Stimulated activated CD4-positive, alpha-beta T cell treated with anti-CD3 and anti-CD28 coated beads, Interleukin-12 subunit alpha, Interleukin-12 subunit beta, amount 100 ng/mL, for 24 hours (primary cell): ENCODE measurements around the gene UNC45A.
"Not testable (repeated sequence)": the region's sequence is repeated elsewhere in the genome, so short reads cannot be mapped to it uniquely, and the experiment has no call there.

ENCODE experiments used
- DNase-seq, 2 experiments: peaks; one replicate each; pipeline ENCODE4 v3.0.0-alpha.2; 2020; ENCODE audit warnings: low read depth in 2 of 2

UNC45A gene

GRCh38 chr15:90934949-90935751 lies at the start of gene UNC45A:
TSS of gene UNC45A (plus strand) at chr15:90935285. CDS start at chr15:90935325, 40 bp downstream.
- DNase-seq = peak; percentile 82 to 96

- DNase-seq = peak; percentile 63 to 82
Measured at GRCh38 chr15:90885432-90886290, 49.4 kb upstream of the UNC45A start.

DNA sequence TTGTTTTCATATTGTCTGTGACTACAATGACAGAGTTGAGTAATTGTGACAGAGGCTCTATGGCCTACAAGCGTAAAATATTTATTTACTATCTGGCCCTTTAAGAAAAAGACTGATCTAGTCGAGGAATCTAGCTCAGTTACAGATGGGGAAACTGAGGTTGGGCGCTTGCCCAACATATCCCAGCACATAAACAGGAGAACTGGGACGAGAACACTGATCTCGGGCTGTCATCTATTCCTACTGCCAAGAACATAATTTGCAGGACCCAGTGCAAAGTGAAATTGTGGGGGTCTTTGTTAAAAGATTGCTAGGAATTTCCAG lies 48.8 kb upstream of the UNC45A start:
- no peak for DNase-seq

DNA sequence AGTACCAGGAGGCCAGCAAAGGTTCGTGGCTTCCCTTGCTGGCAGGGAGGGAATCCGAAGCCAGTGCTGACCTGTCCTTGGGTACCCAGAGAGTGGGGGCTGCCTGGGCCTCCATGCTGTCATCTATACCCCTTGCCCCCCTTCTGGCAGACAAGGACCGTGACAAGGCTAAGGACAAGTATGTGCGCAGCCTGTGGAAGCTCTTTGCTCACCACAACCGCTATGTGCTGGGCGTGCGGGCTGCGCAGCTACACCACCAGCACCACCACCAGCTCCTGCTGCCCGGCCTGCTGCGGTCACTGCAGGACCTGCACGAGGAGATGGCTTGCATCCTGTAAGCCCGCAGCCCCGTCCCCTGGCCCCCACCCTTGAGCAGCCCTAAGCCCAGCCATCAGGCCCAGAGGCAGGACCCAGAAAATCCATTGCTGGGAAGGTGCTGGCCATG lies 48.0 kb upstream of the UNC45A start:
- DNase-seq = no peak

- DNase-seq = no peak
Measured at GRCh38 chr15:90889313-90889730, 45.8 kb upstream of the UNC45A start.

GRCh38 chr15:90889736-90890456 lies 45.2 kb upstream of the UNC45A start:
- no peak for DNase-seq

GRCh38 chr15:90890839-90891238 lies 44.2 kb upstream of the UNC45A start:
- no peak for DNase-seq

- no peak for DNase-seq
Measured at GRCh38 chr15:90891346-90891949, 43.6 kb upstream of the UNC45A start.

GRCh38 chr15:90892023-90892422 lies 43.1 kb upstream of the UNC45A start:
- no peak for DNase-seq

DNA sequence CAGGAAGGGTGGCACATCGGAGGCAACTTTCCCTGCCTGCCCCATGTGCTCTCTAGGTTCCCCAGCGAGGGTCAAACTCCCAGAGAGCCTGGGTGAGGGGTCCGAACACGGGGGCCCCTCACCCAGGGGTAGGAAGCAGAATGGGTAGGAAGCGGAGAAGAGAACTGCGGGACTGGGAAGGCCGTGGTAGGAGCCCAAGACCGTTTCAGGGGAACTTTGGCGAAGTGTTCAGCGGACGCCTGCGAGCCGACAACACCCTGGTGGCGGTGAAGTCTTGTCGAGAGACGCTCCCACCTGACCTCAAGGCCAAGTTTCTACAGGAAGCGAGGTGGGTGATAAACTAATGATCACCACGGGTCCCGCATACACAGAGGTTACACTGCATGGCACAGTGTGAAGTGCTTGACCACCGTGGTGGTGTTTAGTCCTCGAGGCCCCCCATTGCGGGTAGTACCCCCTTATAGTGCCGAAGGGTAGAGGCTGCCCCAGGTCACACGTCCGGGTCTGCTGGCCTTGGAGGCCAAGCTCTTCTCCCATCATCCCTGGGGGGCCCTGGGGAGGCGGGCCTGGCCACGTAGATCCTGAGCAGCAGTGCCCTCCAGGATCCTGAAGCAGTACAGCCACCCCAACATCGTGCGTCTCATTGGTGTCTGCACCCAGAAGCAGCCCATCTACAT lies 42.4 kb upstream of the UNC45A start:
- no peak for DNase-seq

- DNase-seq = no peak
Measured at GRCh38 chr15:90893175-90894090, 41.7 kb upstream of the UNC45A start.

GRCh38 chr15:90895571-90896117 lies 39.4 kb upstream of the UNC45A start:
- DNase-seq = no peak

GRCh38 chr15:90897131-90897655 lies 37.9 kb upstream of the UNC45A start:
- DNase-seq = not testable (repeated sequence)

DNA sequence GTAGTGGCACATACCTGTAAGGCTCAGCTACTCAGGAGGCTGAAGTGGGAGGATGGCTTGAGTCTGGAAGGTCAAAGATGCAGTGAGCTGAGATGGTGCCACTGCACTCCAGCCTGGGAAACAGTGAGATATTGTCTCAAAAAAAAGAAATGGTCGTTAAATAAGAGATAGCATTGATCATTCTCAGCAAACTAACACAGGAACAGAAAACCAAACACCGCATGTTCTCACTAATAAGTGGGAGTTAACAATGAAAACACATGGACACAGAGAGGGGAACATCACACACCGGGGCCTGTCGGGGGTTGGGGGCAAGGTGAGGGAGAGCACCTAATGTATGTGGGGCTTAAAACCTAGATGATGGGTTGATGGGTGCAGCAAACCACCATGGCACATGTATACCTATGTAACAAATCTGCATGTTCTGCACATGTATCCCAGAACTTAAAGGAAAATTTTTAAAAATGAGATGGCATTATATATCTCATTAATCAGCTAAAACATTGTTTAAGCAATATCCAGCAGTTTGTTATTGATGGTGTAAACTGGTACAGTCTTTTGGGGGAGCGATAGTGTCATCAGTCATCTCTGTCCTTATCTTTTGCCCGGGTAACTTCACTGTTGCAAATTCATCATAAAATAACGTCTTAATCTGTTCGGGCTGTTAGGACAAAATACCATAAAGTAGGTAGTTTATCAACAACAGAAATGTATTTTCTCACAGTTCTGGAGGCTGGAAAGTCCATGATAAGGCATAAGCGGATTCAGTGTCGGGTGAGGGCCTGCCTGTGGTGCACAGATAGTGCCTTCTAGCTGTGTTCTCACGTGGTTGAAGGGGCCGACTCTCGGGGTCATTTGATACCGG lies 33.7 kb upstream of the UNC45A start:
- DNase-seq = no peak

DNA sequence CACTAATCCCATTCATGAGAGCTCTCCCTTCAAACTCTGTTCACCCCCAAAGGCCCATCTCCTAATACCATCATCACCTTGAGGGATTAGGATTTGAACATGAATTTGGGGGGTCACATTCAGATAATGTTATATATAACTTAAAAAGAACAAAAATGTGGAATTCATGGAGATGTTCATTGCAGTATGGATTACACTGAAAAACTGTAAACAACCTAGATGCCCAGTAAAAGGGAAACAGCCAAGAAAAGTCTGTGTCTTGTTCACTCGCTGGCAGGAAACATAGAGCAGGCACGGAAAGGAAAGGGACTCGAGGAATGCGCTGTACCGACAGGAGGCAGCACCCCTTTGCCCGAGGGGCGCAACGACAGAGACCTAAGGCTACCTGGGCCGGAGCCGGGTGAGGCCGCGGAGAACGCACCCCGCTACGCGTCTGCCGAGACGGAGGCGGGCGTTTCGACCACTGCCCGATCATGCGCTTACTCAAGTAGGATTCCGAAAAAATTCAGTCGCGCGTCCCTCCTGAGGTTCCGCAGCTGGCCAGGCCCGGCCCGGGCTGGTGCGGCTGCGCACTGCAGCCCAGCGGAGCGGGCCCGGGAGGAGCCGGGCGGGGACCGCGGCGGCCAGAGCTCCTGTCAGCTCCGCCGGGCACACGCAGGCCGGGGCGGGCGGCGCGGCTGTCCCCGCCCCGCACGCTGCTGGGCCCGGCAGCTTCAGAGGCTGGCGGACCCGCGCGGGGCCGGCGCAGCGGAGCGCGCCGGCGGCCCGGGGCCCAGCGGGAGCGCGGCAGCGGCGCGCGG lies 32.8 kb upstream of the UNC45A start:
- DNase-seq = peak; percentile 45 to 67

DNA sequence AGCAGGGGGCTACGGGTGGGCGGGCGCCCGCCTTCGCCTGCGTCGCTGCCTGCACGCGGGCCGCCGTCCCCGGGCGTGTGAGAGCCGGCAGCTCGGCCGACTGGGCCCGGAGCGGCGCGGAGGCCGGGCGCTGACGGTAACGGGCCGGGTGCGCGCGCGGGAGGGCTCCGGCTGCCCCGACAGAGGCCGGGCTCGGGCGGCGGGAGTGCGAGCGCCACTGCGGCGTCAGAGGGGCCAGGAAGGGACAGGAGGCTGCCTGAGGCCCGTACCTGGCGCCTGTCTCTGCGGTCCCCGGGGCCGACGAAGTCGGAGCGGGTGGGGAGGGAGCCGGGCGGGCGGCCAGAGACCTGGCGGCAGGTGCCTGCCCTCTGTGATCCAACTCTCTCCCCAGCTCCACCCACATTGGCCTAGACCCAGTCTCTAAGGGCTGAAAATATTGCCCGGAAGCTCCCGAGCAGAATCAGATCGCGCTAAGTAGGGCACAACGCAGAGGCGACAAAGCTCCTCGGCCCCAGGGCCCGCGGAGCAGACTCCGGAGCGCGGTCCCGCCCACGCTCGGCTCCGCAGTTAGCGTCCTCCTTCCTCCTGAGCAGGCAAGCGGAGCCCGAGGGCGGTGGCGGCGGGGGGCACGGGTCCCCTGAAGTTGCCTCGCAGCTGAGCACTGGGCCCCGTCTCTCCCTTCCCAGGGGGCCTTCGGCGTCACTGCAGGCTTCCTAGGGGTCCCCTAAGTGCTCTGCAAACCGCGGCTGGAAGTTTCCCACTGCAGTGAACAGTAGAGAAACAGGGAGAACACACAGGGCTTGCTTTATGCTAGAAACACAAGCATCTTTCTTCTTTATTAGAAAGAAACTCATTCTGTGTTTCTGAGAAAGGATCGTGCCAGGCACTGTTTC lies 32.0 kb upstream of the UNC45A start, which contains the start of gene MAN2A2:
Gene MAN2A2, plus strand, starts transcription at position 463 of the 893 bp plus-strand sequence. CDS start 906 bp downstream, outside the sequence.
- peak; percentile 61 to 80 for DNase-seq
